Inferior parietal cortex (tissue), 1 donor: ENCODE results near the gene SRPK2.
"Not testable (repeated sequence)": the region's sequence is repeated elsewhere in the genome, so short reads cannot be mapped to it uniquely, and the experiment has no call there.

Experiments
- DNase-seq: peaks from one replicate; pipeline ENCODE4 v3.0.0-alpha.2; 2016; ENCODE audit errors: extremely low spot score

The SRPK2 gene

DNA sequence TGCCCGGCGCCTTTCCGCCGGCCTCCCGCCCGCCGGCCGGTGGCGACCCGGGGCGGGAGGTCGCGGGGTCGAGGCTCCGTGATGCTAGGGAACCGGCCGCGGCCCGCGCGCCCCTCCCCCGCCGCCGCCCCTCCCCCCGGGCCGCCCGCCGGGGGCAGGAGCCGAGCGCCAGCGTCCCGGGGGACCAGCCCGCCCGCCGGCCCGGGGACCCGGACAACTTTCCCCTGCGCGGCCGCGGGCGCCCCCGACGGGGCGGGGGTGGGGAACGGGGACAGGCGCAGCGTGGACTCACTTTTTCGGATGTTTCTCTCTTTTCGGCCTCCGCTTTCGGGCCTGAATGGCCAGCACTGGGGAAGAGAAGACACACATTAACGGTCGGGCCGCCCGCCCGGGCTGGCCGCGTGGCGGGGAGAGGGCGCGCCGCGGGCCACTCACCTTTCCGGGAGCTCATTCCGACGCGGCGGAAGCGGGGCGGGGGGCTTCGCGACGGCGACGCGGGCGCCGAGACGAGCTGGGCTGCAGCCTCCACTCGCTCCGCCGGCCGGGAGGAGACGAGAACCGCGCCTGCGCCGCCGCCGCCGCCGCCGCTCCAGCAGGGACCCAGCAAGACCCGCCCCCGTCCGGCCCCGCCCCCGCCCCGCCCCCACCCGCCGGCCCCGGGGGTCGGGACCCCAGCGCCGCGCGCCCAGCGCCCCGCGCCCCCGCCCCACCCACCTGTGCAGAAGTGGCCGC lies at the start of gene SRPK2:
TSS of gene SRPK2 (minus strand) at position 566 of the 732 bp plus-strand sequence.
- DNase-seq = peak; percentile 60

DNA sequence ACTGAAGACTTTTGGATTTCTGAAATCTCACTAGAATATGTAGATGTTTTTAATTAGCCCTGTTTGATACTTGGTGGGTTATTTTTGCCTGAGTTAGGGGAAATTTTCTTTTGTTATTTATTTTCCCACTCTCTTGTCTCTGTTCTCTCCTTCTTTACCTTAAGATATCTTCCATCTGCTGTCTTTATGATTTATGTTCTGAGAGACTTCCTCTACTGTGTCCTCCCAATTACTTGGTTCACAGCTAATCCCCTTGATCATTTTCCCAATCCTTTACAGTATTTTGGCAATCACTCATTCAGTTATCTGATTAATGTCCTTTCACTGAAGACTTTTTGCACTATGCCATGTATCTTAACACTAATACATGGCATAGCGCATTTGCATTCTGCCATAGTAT lies 49.5 kb upstream of the SRPK2 start:
- no peak for DNase-seq

DNA sequence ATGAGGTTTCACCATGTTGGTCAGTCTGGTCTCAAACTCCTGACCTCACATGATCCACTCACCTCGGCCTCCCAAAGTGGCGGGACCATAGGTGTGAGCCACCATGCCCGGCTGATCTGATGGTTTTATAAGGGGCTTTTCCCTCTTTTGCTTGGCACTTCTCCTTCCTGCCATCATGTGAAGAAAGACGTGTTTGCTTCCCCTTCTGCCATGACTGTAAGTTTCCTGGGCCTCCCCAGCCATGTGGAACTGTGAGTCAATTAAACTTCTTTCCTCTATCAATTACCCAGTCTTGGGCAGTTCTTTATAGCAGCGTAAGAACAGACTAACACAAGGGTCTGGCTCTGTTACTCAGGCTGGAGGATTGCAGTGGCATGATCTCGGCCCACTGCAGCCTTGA lies 48.6 kb upstream of the SRPK2 start:
- DNase-seq = not testable (repeated sequence)

DNA sequence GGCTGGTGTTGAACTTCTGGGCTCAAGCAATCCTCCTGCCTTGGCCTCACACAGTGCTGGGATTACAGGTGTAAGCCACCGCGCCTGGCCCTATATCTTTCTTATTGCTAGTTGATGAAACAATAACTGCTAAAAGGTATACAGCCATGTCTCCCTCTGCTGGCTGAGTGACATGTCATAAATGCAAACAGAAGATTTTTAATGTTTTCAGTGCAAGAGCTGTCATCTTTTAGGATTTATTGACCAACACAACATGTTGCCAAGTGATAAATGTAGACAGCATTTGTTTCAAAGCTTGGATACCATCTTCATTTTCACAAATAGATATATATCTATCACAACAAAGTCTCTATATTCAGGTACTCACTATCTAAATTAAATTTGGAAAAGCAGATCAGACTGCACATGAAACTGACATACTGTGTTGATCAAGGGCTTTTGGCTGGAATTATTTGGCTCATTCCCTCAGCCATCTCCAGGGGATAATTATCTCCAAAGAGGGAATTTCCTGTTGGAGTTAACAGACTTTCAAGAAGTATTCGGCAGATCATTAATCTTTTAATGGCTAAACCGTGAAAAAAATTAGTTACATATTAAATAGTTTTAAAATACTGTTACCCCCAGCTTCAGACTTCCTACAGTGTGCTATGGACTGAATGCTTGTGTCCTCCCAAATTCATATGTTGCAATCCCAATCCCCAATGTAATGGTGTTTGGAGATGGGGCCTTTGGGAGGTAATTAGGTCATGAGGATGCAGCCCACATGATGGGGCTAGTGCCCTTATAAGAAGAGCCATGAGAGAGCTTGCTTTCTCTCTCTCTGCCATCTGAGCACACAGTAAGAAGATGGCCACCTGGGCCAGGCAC lies 41.3 kb upstream of the SRPK2 start:
- peak; percentile 55 for DNase-seq

DNA sequence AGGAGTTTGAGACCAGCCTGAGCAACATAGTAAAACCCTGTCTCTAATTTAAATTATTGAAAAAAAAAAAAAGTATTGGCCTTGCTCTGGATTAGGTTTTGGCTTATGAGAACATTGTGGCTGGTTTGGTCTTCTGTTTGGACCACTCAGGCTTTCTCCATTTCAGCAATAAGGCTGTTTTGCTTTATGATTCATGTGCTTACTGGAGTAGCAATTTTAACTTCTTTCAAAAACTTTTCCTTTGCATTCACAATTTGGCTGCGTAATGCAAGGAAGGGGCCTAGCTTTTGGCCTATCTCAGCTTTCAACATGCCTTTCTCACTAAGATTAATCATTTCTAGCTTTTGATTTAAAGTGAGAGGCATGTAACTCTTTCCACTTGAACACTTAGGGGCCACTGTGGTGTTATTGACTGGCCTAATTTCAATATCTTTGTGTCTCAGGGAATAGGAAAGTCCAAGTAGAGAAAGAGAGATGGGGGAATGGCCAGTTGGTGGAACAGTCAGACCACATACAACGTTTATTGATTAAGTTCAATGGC lies 38.0 kb upstream of the SRPK2 start:
- no peak for DNase-seq

DNA sequence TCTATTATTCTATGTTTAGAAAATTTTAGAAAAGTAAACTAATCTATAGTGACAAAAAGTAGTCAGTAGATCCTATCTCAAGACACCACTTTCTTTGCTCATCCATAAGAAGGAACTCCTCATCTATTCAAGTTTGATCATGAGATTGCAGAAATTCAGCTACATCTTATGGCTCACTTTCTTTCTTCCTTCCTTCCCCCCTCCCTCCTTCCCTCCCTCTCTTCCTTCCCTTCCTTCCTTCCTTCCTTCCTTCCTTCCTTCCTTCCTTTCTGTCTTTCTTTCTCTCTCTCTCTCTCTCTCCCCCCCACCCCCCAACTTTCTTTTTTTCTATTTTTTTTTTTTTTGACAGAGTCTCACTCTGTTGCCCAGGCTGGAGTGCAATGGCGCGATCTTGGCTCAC lies 35.3 kb upstream of the SRPK2 start:
- no peak for DNase-seq

DNA sequence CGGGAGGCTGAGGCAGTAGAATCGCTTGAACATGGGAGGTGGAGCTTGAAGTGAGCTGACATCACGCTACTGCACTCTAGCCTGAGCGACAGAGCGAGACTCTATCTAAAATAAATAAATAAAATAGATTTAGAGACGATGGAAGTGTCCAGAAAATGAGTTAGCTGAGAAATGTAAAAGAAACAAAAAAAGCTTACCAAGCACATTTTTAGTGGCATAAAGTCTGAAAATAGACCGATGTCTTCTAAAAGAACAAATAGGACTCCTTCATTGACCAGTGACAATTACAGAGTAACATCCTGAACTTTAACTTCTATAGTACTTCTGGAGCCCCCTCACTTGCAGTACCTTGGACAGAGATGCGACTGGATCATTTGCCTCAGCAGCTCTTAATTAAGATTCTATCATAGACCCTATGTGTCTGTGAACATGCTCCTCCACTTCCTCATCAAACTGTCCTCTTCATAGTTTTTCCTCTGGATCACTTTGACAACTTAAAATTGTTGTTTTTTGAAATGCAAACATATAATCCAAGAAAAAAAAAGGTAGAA lies 25.2 kb upstream of the SRPK2 start:
- no peak for DNase-seq

DNA sequence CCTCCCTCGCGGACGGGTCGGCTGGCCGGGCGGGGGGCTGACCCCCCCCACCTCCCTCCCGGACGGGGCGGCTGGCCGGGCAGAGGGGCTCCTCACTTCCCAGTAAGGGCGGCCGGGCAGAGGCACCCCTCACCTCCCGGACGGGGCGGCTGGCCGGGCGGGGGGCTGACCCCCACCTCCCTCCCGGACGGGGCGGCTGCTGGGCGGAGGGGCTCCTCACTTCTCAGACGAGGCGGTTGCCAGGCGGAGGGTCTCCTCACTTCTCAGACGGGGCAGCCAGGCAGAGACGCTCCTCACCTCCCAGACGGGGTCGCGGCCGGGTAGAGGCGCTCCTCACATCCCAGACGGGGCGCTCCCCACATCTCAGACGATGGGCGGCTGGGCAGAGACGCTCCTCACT lies 22.1 kb upstream of the SRPK2 start:
- not testable (repeated sequence) for DNase-seq

DNA sequence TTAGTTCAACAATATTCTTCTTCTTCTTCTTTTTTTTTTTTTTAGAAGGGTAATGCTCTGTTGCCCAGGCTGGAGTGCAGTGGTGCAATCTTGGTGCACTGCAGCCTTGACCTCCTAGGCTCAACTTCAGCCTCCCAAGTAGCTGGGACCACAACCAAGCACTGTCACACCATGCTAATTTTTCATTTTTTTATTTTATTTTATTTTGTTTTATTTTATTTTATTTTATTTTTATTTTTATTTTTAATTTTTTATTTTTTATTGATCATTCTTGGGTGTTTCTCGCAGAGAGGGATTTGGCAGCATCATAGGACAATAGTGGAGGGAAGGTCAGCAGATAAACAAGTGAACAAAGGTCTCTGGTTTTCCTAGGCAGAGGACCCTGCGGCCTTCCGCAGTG lies 21.1 kb upstream of the SRPK2 start:
- not testable (repeated sequence) for DNase-seq

DNA sequence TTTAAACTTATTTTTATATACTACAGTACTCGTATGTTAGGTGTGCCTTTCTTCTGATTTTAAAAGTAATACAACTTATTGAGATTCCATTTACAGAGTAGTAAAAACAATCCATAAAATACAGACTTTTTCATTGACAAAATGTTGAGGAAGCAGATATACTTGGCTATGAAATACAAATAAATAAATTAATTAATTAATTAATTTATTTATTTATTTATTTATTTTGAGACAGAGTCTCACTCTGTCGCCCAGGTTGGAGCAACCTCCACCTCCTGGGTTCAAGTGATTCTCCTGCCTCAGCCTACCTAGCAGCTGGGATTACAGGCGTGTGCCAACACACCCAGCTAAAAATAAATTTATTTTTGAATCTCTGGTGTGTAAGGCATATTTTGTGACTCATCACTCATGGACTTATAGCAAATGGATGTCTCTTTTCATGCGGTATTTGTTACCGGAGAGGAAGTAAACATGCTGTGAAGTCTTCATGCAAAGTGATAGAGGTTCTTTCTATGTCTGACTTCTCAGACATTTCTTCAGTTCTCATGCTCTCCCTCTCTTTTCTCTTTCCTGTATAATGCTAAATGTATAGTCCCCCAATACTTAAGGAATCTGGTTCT lies 20.2 kb upstream of the SRPK2 start:
- no peak for DNase-seq

DNA sequence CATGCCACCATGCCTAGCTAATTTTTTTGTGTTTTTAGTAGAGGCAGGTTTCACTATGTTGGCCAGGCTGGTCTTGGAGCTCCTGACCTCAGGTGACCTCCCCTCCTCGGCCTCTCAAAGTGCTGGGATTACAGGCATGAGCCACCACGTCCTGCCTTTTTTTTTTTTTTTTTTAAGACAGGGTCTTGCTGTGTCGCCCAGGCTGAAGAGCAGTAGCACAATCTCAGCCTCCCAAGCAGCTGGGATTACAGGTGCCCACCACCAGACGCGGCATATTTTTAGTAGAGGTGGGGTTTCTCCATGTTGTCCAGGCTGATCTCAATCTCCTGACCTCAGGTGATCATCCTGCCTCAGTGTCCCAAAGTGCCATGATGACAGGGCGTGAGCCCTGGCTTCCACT lies 14.4 kb upstream of the SRPK2 start:
- no peak for DNase-seq

DNA sequence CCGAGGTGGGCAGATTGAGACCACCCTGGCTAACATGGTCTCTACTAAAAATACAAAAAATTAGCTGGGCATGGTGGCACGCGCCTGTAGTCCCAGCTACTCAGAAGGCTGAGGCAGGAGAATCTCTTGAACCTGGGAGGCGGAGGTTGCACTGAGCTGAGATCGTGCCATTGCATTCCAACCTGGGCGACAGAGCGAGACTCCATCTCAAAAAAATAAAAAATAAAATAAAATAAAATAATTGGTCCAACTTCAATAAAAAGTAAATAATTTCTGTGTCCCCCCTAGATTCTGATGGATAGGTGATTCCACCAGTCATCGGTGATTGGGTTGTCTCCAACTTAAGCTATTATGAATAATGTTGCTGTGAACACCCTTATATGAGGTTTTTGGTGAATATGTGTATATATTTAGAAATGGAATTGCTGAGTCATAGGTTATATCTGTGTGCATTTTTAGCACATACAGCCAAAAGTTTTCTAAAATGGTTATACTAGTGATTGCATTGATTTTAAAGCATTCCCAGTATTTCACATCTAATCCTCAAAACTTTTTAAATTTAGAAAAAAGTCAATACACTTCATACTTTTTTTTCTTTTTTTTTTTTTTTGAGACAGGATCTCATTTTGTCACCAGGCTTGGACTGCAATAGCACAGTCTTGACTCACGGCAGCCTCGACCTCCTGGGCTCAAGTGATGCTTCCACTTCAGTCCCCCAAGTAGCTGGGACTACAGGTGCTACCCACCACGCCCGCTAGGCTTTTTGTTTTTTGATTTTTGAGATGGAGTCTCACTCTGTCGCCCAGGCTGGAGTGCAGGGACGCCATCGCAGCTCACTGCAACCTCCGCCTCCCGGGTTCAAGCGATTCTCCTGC lies 13.7 kb upstream of the SRPK2 start:
- no peak for DNase-seq

DNA sequence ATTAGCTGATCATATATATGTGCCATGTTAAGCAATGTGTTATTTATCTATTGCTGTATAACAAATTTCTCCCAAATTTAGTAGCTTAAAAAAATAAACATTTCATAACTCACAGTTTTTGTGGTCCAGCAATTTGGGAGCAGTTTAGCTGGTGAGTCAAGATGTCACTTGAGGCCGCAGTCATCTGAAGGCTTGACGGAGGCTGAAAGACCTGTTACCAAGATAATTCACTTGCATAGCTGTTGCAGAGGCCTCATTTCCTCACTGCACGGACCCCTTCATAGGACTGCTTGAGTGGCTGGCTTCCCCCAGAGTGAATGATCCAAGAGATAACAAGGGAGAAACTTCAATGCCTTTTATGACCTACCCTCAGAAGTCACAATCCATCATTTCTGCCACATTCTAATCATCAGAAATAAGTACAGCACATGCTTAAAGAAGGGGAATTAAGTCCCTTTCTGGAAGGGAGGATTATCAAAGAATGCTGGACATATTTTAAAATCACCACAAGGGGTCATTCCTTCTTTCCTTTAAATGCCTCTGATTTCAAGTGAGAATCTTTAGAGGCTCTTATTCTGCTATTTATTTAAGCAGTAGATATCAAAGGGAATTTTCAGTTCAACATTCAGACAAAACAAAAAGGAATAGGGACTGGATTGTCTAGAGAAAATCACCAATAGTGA lies 10.5 kb upstream of the SRPK2 start:
- peak; percentile 39 for DNase-seq

DNA sequence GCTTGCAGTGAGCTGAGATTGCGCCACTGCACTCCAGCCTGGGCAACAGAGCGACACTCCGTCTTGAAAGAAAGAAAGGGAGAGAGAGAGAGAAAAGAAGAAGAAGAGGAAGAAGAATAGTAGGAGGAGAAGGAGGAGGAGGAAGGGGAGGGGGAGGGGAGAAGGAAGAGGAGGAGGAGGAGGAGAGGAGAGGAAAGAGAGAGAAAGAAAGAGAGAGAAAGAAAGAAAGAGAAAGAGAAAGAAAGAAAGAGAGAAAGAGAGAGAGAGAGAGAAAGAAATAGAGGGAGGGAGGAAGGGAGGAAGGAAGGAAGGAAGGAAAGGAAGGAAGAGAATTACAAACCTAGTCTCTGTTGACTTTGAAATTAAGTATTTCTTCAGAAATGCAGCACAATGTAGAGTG lies 7.8 kb upstream of the SRPK2 start:
- no peak for DNase-seq

DNA sequence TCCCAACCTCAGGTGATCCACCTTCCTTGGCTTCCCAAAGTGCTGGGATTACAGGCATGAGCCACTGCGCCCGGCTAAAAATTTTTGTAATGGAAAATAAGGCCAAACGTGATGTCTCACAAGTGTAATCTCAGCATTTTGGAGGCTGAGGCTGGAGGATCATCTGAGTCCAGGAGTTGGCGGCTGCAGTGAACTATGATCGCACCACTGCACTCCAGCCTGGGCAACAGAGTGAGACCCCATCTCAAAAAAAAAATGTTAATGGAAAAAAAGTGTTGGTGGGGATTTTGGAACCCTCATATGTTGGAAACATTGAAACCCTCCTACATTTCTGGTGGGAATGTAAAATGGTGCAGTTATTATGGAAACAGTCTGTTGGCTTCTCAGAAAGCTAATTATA lies 2.7 kb upstream of the SRPK2 start:
- DNase-seq = no peak

DNA sequence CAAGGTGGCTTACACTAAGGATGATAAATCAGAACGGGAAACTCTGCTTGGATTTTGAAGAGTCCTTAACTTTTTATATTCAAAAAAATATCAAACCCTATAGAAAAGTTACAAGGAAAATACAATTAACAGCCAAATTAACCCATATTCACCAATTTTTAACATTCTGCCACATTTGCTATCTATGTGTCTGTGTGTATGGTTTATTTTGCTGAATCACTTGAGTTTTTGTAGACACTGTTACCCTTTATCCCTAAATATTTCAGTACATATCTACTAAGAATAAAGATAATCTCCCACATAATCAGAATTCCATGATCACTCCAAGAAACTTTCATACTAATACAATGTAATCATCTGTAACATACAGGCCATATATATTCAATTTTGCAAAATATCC lies 1.2 kb upstream of the SRPK2 start:
- no peak for DNase-seq

DNA sequence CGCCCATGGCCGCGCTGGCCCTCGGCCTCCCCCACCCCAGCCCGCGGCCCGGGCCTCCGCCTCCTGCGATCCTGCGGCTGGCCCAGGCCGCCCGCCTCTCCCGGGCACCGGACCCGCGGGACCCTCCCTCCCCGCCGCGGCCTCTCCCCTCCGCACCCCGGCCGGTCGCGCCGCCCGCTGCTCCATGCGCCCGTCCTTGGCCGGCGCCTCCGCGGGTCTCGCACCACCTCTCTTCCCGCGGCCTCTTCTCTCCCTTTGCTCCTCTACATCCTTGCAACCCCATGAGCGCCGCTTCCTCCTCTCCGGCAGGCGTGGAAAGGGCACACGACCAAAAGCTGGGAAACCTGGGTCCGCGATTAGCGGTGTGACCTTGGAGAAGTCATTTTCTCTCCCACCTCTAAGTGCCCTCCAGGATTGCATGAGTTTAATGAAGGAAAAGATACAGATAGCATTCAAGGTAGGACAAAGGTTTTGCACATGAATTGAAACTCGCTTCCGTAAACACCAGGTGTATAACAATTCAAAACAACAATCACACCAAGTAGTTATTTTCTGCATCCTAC lies 448 bp upstream of the SRPK2 start:
- DNase-seq = peak; percentile 47

DNA sequence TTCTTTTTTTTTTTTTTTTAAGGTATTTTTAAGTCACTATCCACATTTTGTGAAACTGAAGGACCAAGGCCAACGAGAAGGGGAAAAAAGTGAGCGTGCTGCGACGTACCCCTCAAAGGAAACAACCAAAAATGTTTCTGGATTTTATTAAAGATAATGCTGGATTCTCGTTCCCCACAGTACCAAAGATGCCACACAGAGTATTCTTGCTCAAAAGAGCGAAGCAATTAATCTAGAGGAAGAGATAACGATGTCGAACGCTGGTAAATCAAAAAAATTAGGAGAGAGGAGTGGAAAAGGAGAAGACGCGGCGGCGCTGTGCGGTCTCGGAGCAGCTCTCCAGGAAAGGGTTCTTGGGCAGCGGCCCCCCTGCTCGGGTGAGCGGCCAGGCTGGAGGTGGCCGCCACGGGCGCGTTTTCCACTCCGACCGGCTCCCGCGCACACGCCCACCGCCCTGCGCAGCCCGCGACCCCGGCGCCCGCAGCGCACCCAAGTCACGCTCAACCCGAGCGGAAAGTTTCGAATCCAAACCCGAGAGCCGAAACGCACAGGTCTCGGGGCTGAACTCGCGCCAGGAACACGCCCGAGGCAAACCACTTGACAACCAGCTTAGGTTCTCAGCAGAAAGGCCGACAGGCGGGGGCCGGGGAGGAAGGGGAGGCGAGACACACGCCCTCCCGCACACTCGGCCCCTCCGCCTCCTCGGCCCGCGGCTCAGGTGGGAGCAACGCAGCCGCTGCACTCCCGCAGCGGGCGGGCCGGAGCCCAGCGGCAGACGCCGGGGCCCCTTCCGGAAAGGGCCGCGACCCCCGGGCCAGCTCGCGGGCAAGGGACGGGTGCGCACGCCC lies 989 bp downstream of the SRPK2 start:
- DNase-seq = peak; percentile 45

DNA sequence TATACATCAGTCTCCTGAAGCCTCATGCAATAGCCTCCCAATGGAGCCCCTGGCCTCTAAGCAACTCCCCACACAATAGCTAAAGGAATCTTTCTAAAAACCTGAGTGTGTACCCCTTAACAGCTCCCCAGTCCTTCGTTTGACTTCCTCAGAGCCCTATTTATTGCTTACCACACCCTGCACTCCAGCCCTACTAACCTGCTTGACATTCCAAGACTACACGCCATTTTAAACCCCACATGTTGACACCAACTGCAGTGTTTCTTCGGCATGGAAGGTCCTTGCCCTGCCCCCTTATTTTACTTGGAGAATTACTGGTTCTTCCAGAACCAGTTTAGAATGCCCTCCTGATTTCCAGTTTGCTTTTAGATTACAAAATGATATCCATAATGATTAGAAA lies 10.8 kb downstream of the SRPK2 start:
- DNase-seq = no peak
